PC-9 (cell line): Measurements from ENCODE around the gene SUPT20H. TPM values are rescaled to one million over a fixed set of nuclear protein-coding genes. Genes with fewer than 3 reads are reported as not detected.

Experiments used
- BruUV-seq: library from RNA; stranded (reverse); fragments of 400-500 nt; replicated peaks from 2 replicates; lab custom pipeline; 2021; lab: Mats Ljungman, UMichigan
- CTCF ChIA-PET: fragments of 300-600 bp; sonication (Branson Sonifier 250); formaldehyde crosslinking; loops from one replicate; lab custom pipeline; 2022; ENCODE audit warnings: antibody characterized with exemption; lab: Charles Lee
- POLR2A ChIA-PET: fragments of 300-600 bp; sonication (Branson Sonifier 250); formaldehyde crosslinking; loops from one replicate; lab custom pipeline; 2022; ENCODE audit warnings: antibody characterized with exemption; ENCODE audit not compliant: unreplicated experiment; lab: Charles Lee
- DNase-seq, 2 experiments: peaks; one replicate each; pipeline versions ENCODE4 v3.0.0 to v3.0.0-alpha.2; 2015 to 2022; ENCODE audit warnings: mixed read lengths in 1 of 2
- H2AFZ ChIP-seq: fragments of 200-600 bp; sonication (generic); 2 replicates; pipeline ENCODE4 v1.8.1; 2017; ENCODE audit warnings: antibody characterized with exemption
- H3F3A ChIP-seq: fragments of 200-600 bp; sonication (generic); 2 replicates; pipeline ENCODE4 v1.8.1; 2017; ENCODE audit warnings: antibody characterized with exemption, mild to moderate bottlenecking, low read depth; ENCODE audit not compliant: insufficient read depth
- H3K27ac ChIP-seq: fragments of 200-600 bp; sonication (generic); 2 replicates; pipeline ENCODE4 v1.6.1; 2016; ENCODE audit warnings: mixed run types
- H3K27me3 ChIP-seq: fragments of 200-600 bp; sonication (generic); 2 replicates; pipeline ENCODE4 v1.6.1; 2016; ENCODE audit warnings: low read depth, mixed run types; ENCODE audit not compliant: insufficient read depth
- H3K36me3 ChIP-seq: fragments of 200-600 bp; sonication (generic); 2 replicates; pipeline ENCODE4 v1.6.1; 2016; ENCODE audit warnings: low read depth, mixed run types
- H3K4me1 ChIP-seq: fragments of 200-600 bp; sonication (generic); replicated peaks from 2 replicates; pipeline ENCODE4 v1.6.1; 2016; ENCODE audit warnings: mixed run types; ENCODE audit not compliant: insufficient read depth
- H3K4me2 ChIP-seq: fragments of 200-600 bp; sonication (generic); 2 replicates; pipeline ENCODE4 v1.6.1; 2017; ENCODE audit warnings: mixed run types
- H3K4me3 ChIP-seq: fragments of 200-600 bp; sonication (generic); 2 replicates; pipeline ENCODE4 v1.6.1; 2016; ENCODE audit warnings: mixed run types
- H3K79me2 ChIP-seq: fragments of 200-600 bp; sonication (generic); 2 replicates; pipeline ENCODE4 v1.6.1; 2017; ENCODE audit warnings: low read depth, mixed run types
- H3K9me2 ChIP-seq: fragments of 200-600 bp; sonication (generic); 2 replicates; pipeline ENCODE4 v1.8.1; 2017; ENCODE audit warnings: mild to moderate bottlenecking; ENCODE audit not compliant: insufficient read depth
- H3K9me3 ChIP-seq: fragments of 200-600 bp; sonication (generic); 2 replicates; pipeline ENCODE4 v1.8.1; 2016; ENCODE audit warnings: low read depth; ENCODE audit not compliant: insufficient read depth
- H4K20me1 ChIP-seq: fragments of 200-600 bp; sonication (generic); 2 replicates; pipeline ENCODE4 v1.8.1; 2017; ENCODE audit not compliant: insufficient read depth
- EZH2 ChIP-seq: fragments of 200-600 bp; sonication (generic); IDR thresholded peaks from 2 replicates; pipeline ENCODE4 v1.8.0; 2017; ENCODE audit warnings: antibody characterized with exemption, low read depth
- intact Hi-C: fragments of 100-400 bp; cut with micrococcal nuclease; formaldehyde crosslinking; loops from one replicate; pipeline ENCODE4 v1.10.0; 2022; ENCODE audit not compliant: unreplicated experiment
- total RNA-seq: library from RNA; stranded (reverse); gene quantifications from 2 replicates; pipeline ENCODE4 v1.2.3, GENCODE V29; 2021
- TF ChIP-seq, protein P1 (sequence below): fragments of 200-600 bp; sonication (generic); conservative IDR thresholded peaks from 2 replicates; pipeline ENCODE4 v1.6.1; 2017; ENCODE audit warnings: mixed run types, antibody characterized with exemption, mild to moderate bottlenecking, moderate library complexity

Gene SUPT20H
- total RNA-seq, 1 experiment from 2014 or later: 44.1 TPM

DNA sequence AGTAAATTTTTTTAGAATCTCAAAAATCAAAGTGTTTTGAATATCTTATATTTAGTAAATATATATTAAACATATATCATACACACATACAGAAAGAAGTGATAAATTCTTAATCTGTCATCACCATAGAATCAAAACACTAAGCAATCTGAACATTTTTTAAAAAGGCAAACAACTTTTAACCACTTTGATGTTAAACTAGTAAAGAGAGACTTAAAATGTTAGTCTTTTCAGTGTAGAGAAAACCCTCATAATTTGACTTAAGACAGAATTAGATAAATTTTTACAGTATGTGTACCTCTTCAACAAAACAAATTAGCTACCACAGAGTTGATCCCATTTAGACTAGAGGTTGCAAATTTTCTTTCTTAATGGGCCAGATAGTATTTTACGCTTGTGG, 13.4 kb downstream of the SUPT20H start:
- POLR2A ChIA-PET: no interaction called here
- H3K4me1 ChIP-seq: no peaks in the 10 kb centered on the region
- H3K9me2 ChIP-seq: no peaks in the 10 kb centered on the region
- peaks cover 24% of the 10 kb centered on the region for H3K36me3 ChIP-seq
- H3K27me3 ChIP-seq: no peaks in the 10 kb centered on the region
- CTCF ChIA-PET: no interaction called here
- H3K9me3 ChIP-seq: no peaks in the 10 kb centered on the region; the same call in 1 of the 2 replicates
- no peak overlapping the region for H3K27ac ChIP-seq
- BruUV-seq: no TSS peak
- H3K4me3 ChIP-seq: no peak overlapping the region
- H3K4me2 ChIP-seq: no peak overlapping the region
- no peak overlapping the region for H2AFZ ChIP-seq
- no peak for DNase-seq
- intact Hi-C loops: loop anchor here (5.0 kb wide), 1 partner anchor 39 kb away; no protein-coding TSS in a partner anchor
- H3F3A ChIP-seq: 0 out of 2 replicates have a peak, but pooled peaks cover 4% of the 10 kb centered on the region
- TF ChIP-seq EZH2: no peak
- TF ChIP-seq, protein P1, sequence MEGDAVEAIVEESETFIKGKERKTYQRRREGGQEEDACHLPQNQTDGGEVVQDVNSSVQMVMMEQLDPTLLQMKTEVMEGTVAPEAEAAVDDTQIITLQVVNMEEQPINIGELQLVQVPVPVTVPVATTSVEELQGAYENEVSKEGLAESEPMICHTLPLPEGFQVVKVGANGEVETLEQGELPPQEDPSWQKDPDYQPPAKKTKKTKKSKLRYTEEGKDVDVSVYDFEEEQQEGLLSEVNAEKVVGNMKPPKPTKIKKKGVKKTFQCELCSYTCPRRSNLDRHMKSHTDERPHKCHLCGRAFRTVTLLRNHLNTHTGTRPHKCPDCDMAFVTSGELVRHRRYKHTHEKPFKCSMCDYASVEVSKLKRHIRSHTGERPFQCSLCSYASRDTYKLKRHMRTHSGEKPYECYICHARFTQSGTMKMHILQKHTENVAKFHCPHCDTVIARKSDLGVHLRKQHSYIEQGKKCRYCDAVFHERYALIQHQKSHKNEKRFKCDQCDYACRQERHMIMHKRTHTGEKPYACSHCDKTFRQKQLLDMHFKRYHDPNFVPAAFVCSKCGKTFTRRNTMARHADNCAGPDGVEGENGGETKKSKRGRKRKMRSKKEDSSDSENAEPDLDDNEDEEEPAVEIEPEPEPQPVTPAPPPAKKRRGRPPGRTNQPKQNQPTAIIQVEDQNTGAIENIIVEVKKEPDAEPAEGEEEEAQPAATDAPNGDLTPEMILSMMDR: no peak
- H3K79me2 ChIP-seq: peaks cover 11% of the 10 kb centered on the region
- peaks cover 13% of the 10 kb centered on the region for H4K20me1 ChIP-seq

DNA sequence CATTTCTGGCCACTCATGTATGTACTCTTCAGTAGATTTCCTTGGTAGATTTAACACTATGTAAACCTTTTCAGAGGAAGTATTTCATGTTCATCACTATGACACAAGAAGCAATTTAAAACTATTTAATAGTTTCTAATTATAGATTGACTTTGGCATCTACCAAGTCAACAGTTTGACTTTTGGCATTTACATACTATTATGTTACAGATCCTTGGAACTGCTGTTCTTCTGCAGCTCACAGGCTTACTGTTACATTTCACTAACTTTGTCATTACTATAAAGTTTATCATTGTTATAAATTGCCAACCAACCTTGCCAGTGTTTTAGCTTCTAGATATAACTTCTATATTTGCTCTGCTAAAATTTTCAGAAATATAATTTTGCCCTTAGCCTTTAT, 18.7 kb downstream of the SUPT20H start:
- POLR2A ChIA-PET: interaction anchor here (0.7 kb wide), 1 partner anchor 1605 kb away, joined by 3 read pairs; no protein-coding TSS in a partner anchor
- H3F3A ChIP-seq: peaks cover 7% of the 10 kb centered on the region; the same call in 1 of the 2 replicates
- H3K36me3 ChIP-seq: peaks cover 27% of the 10 kb centered on the region
- H3K27me3 ChIP-seq: no peaks in the 10 kb centered on the region
- H3K79me2 ChIP-seq: no peaks in the 10 kb centered on the region
- no TSS peak for BruUV-seq
- H3K4me2 ChIP-seq: no peak overlapping the region
- CTCF ChIA-PET: interaction anchor here (0.7 kb wide), 1 partner anchor 1290 kb away, joined by 3 read pairs; no protein-coding TSS in a partner anchor
- no peak overlapping the region for H3K27ac ChIP-seq
- no peaks in the 10 kb centered on the region for H3K9me2 ChIP-seq
- no peaks in the 10 kb centered on the region for H3K9me3 ChIP-seq
- DNase-seq: no peak
- no peak overlapping the region for H2AFZ ChIP-seq
- H4K20me1 ChIP-seq: no peaks in the 10 kb centered on the region
- no peaks in the 10 kb centered on the region for H3K4me1 ChIP-seq
- intact Hi-C loops: loop anchor here (2.0 kb wide), 1 partner anchor 14 kb away; no protein-coding TSS in a partner anchor
- TF ChIP-seq, protein P1: no peak
- no peak overlapping the region for H3K4me3 ChIP-seq

DNA sequence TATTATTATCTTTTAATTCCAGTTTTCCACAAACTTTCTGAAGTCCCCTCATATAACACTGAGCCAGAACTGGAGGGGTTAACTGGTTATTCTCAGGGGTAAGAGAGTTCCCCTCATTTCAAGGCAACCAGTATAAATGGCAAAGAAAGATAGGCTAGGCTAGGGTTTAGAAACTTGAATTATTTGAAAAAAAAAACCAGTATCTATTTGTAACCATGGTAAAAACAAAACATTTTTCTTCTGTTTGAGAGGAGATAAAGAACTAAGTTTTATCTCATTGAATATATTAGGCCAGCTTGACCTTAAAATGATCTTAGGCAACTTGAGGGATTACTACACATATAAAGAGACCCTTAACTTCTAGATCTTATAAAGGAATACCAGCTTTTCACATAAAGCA, 19.6 kb downstream of the SUPT20H start:
- no TSS peak for BruUV-seq
- ChIA-PET POLR2A (no interaction called here), CTCF (no interaction called here)
- Histone ChIP-seq H3K9me2 (no peaks in the 10 kb centered on the region), H3K4me1 (no peaks in the 10 kb centered on the region), H3K27ac (no peak overlapping the region), H3K79me2 (no peaks in the 10 kb centered on the region), H3F3A (peaks cover 7% of the 10 kb centered on the region; the same call in 1 of the 2 replicates), H3K36me3 (peaks cover 29% of the 10 kb centered on the region), H3K4me3 (no peak overlapping the region), H3K27me3 (no peaks in the 10 kb centered on the region), H3K4me2 (no peak overlapping the region), H4K20me1 (no peaks in the 10 kb centered on the region), H3K9me3 (no peaks in the 10 kb centered on the region), H2AFZ (no peak overlapping the region)
- no peak for DNase-seq
- intact Hi-C loops: loop anchor here (2.0 kb wide), 1 partner anchor 13 kb away; no protein-coding TSS in a partner anchor
- TF ChIP-seq, protein P1: no peak
- no peak for TF ChIP-seq EZH2
